ENCODE data around the gene DUSP1. TPM values are rescaled to one million over a fixed set of nuclear protein-coding genes. Genes with fewer than 3 reads are reported as not detected.

The DUSP1 gene
- total and polyA plus RNA-seq, 2 donors (not counting 3 experiments of a cell fraction or from before 2014, with no cell fraction given), result 36.1 to 196 TPM

- no peaks in the 10 kb centered on the region for H4K20me1 ChIP-seq (replicated peaks; ENCODE audit: control insufficient read depth, extremely low read depth, insufficient read depth, low read length)
- H3K4me2 ChIP-seq (ENCODE audit: insufficient read depth, low read length), result peak overlapping the region; percentile 88
- POLR2A ChIA-PET, result interaction anchor here (1.1 to 1.8 kb wide), 4 partner anchors 14 to 165 kb away, joined by 3 to 5 read pairs (median 4); no protein-coding TSS in a partner anchor
- H3K4me3 ChIP-seq (replicated peaks in 1 of 3; ENCODE audit: insufficient read depth in 1 of 3, low read depth in 1 of 3, low read length in 3 of 3), result peak overlapping the region in 2 of 3 experiments; percentile 9 to 33
- FAIRE-seq, result no peak
- H3K36me3 ChIP-seq (ENCODE audit: control insufficient read depth in 2 of 2, extremely low read depth in 1 of 2, insufficient read depth in 2 of 2, low read length in 2 of 2), result peaks cover 5 to 11% of the 10 kb centered on the region in 2 experiments
- dilution Hi-C loops (cut with MboI; ENCODE audit: extremely low pct_ligation_motif_present, low sequenced_read_pairs), result no loop called here
- peaks cover 46% of the 10 kb centered on the region for H3K4me1 ChIP-seq (ENCODE audit: control insufficient read depth, extremely low read depth, insufficient read depth, low read length)
- CTCF ChIA-PET, result interaction anchor here (0.7 to 8.8 kb wide), 13 partner anchors 8 to 166 kb away, joined by 3 to 87 read pairs (median 4); no protein-coding TSS in a partner anchor
- H3K9me1 ChIP-seq (replicated peaks; ENCODE audit: control insufficient read depth, extremely low read depth, insufficient read depth, low read length), result no peaks in the 10 kb centered on the region
- TF ChIP-seq GATA2 (IDR thresholded peaks at IDR 0.05; ENCODE audit: insufficient read depth, insufficient read length, low read depth, low read length), result no peak
- peak; percentile 93 for TF ChIP-seq POLR2A (IDR thresholded peaks at IDR 0.05; ENCODE audit: low read depth, low read length)
- TF ChIP-seq CTCF (IDR thresholded peaks at IDR 0.05; ENCODE audit: extremely low read depth in 1 of 2, insufficient read depth in 1 of 2, low read depth in 1 of 2, low read length in 2 of 2), result no peak
- peak; percentile 68 for TF ChIP-seq POLR2AphosphoS5 (IDR thresholded peaks at IDR 0.05; ENCODE audit: insufficient read depth, low read depth, low read length)
- TF ChIP-seq MYC (IDR thresholded peaks at IDR 0.05; ENCODE audit: low read depth, low read length), result no peak
- no peak for TF ChIP-seq FOS (IDR thresholded peaks at IDR 0.05; ENCODE audit: borderline replicate concordance, insufficient read depth, low read length)
- no peak for TF ChIP-seq JUN (IDR thresholded peaks at IDR 0.05; ENCODE audit: borderline replicate concordance, insufficient read depth, insufficient read length, low read depth)
- no peak overlapping the region for H2AFZ ChIP-seq (ENCODE audit: low read depth, low read length)
- peak overlapping the region; percentile 92 for H3K27ac ChIP-seq (ENCODE audit: insufficient read depth, low read depth, low read length)
- peak overlapping the region; percentile 96 for H3K9ac ChIP-seq (replicated peaks; ENCODE audit: extremely low read depth, insufficient read depth, low read length)
- H3K79me2 ChIP-seq (ENCODE audit: control insufficient read depth, insufficient read depth, low read length), result peaks cover 36% of the 10 kb centered on the region
- TSS peak; percentile 38 for BruUV-seq (replicated peaks)
- no peaks in the 10 kb centered on the region for H3K9me3 ChIP-seq (replicated peaks; ENCODE audit: control insufficient read depth, insufficient read depth, low read length)
- peak; percentile 94 for DNase-seq (ENCODE audit: low read depth, low spot score)
- H3K27me3 ChIP-seq (ENCODE audit: control insufficient read depth in 2 of 2, insufficient read depth in 2 of 2, low read length in 2 of 2), result no peaks in the 10 kb centered on the region
- intact Hi-C loops (cut with micrococcal nuclease), result no loop called here
Observed at GRCh38 chr5:172766287-172767108, 4.5 kb downstream of the DUSP1 start.
